Activated CD4-positive, alpha-beta T cell treated with anti-CD3 and anti-CD28 coated beads for 36 hours (primary cell): ENCODE measurements around the gene COPG2. TPM values are rescaled to one million over a fixed set of nuclear protein-coding genes. Genes with fewer than 3 reads are reported as not detected.
"Not testable (repeated sequence)": the region's sequence is repeated elsewhere in the genome, so short reads cannot be mapped to it uniquely, and the experiment has no call there.

Experiments
- ATAC-seq: fragments of 200-7000 bp; cut with Tn5 transposase; one replicate; pipeline ENCODE4 v1.10.0; 2021; ENCODE audit warnings: mild to moderate bottlenecking, moderate library complexity
- CTCF ChIA-PET: fragments of 350-600 bp; sonication (Branson Sonifier 250); formaldehyde crosslinking; loops from one replicate; lab custom pipeline; 2021; ENCODE audit warnings: antibody characterized with exemption; lab: Charles Lee
- POLR2A ChIA-PET: fragments of 350-600 bp; sonication (Branson Sonifier 250); formaldehyde crosslinking; loops from one replicate; lab custom pipeline; 2021; ENCODE audit warnings: antibody characterized with exemption, inconsistent platforms; lab: Charles Lee
- DNase-seq: peaks from one replicate; pipeline ENCODE4 v3.0.0-alpha.2; 2020
- H3K27ac Mint-ChIP-seq: one replicate; pipeline ENCODE4 v1.8.0; 2021; ENCODE audit warnings: mixed read lengths
- H3K27me3 Mint-ChIP-seq: one replicate; pipeline ENCODE4 v1.8.0; 2021; ENCODE audit warnings: mixed read lengths
- H3K36me3 Mint-ChIP-seq: one replicate; pipeline ENCODE4 v1.8.0; 2021; ENCODE audit warnings: low read depth, mixed read lengths
- H3K4me1 Mint-ChIP-seq: one replicate; pipeline ENCODE4 v1.8.0; 2021; ENCODE audit warnings: mixed read lengths
- H3K4me3 Mint-ChIP-seq: one replicate; pipeline ENCODE4 v1.8.0; 2021; ENCODE audit warnings: mild to moderate bottlenecking, moderate library complexity, mixed read lengths
- H3K9me3 Mint-ChIP-seq: one replicate; pipeline ENCODE4 v1.8.0; 2021; ENCODE audit warnings: low read depth, mixed read lengths
- intact Hi-C, 2 experiments: fragments of 100-400 bp; cut with DNase I in 1 of 2; cut with micrococcal nuclease in 1 of 2; formaldehyde crosslinking; loops; one replicate each; pipeline versions ENCODE4 v1.14.2 to v1.15.1; 2022 to 2024; cut with DNase I, micrococcal nuclease
- total RNA-seq, 2 experiments: library from RNA; stranded (reverse); gene quantifications; one replicate each; pipeline ENCODE4 v1.2.3, GENCODE V29; 2021

Gene COPG2
- 10 to 100 TPM; 23.5 to 25.9 TPM for total RNA-seq

DNA sequence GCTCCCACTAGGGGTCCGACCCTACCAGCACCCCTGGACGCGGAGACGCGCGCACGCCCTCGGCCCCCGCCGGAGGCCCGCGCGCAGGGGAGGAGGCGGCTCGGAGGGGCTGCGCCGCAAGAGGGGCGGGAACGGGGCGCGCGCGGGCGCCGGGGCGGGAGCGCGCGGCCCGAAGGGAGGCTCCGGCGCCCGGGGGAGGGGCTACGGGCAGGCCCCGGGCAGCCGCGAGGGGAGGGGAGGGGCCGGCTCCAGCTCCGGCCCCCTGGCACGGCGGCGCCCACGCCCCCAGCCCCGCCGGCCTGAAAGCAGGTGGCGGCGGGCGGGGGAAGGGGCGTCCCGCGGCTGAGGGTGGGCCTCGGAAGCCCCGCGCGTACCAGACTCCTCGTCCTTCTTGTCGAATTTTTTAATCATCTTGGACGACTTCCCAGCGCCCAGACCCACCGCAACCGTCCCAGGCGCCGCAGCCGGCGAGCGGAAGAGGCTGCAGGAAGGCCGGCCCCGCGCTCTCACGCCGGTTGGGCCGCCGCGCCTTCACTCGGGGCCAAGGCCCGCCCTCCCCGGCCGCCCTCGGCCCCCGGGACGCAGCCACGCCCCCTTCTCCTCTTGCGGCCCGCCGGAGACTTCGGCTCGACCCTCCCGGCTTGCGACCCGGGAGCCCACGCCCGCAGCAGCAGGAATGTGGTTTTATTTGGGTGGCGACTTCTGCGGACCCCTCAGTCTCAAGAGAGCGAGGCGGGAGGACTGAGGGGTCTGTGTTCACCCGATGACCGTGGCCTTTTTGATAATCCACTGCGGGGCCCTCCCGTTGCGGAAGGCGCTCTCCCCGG is at the start of gene COPG2:
Gene COPG2, minus strand, starts transcription at position 491 of the 827 bp plus-strand sequence. Its CDS starts 80 bp downstream, at position 411.
- H3K4me1 Mint-ChIP-seq: peaks cover 16% of the 10 kb centered on the region
- peak within 1 kb of the TSS; percentile 81 for H3K4me3 Mint-ChIP-seq
- H3K27me3 Mint-ChIP-seq: peaks cover 5% of the 10 kb centered on the region
- ATAC-seq (peak; percentile 97), DNase-seq (peak; percentile 86)
- no peaks in the 10 kb centered on the region for H3K9me3 Mint-ChIP-seq
- POLR2A ChIA-PET: no interaction called here
- CTCF ChIA-PET: interaction anchor here (1.0 kb wide), 1 partner anchor 463 kb away, joined by 3 read pairs; the partner anchor contains the start of gene TMEM209
- peak within 1 kb of the TSS; percentile 70 for H3K27ac Mint-ChIP-seq
- H3K36me3 Mint-ChIP-seq: peaks cover 5% of the 10 kb centered on the region
- intact Hi-C loops: loop anchor here in 1 of 2 experiments (1.0 to 10.0 kb wide), 7 partner anchors 19 to 714 kb away; partner anchors contain the start of genes KLF14, KLHDC10, TMEM209 and UBE2H

DNA sequence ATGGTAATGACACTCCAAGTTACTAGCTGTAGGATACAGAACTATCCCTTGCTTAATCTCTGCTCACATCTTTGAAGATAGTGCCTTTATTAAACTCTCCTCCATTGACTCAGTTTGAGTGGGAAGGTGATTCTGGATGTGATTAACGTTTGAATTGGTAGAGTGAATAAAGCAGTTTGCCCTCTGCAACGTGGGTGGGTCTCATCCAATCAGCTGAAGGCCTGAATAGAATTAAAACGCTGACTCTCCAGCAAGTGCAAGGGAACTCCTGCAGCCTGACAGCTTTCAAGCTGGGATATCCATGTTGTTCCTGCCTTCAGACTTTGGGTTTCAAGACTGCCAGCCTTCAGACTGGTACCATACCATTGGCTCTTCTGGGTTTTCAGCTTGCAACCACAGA is 43.9 kb upstream of the COPG2 start:
- H3K4me3 Mint-ChIP-seq: no peak overlapping the region
- H3K4me1 Mint-ChIP-seq: no peaks in the 10 kb centered on the region
- ChIA-PET POLR2A (no interaction called here), CTCF (interaction anchor here (0.7 kb wide), 1 partner anchor 345 kb away, joined by 3 read pairs; no protein-coding TSS in a partner anchor)
- no peaks in the 10 kb centered on the region for H3K36me3 Mint-ChIP-seq
- ATAC-seq (no peak), DNase-seq (no peak)
- intact Hi-C loops: no loop called here
- no peak overlapping the region for H3K27ac Mint-ChIP-seq
- H3K27me3 Mint-ChIP-seq: peaks cover 21% of the 10 kb centered on the region
- H3K9me3 Mint-ChIP-seq: no peaks in the 10 kb centered on the region

- Mint-ChIP-seq H3K27ac (no peak overlapping the region), H3K4me3 (no peak overlapping the region), H3K4me1 (no peaks in the 10 kb centered on the region), H3K27me3 (peaks cover 31% of the 10 kb centered on the region), H3K9me3 (peaks cover 6% of the 10 kb centered on the region), H3K36me3 (no peaks in the 10 kb centered on the region)
- DNase-seq (no peak), ATAC-seq (no peak)
- ChIA-PET POLR2A (no interaction called here), CTCF (no interaction called here)
- intact Hi-C loops: no loop called here
Observed at GRCh38 chr7:130708766-130709165, 40.2 kb upstream of the COPG2 start.

GRCh38 chr7:130708001-130708400 is 39.5 kb upstream of the COPG2 start:
- ChIA-PET CTCF (no interaction called here), POLR2A (interaction anchor here (0.7 kb wide), 1 partner anchor 196 kb away, joined by 3 read pairs; no protein-coding TSS in a partner anchor)
- no peak for DNase-seq
- intact Hi-C loops: no loop called here
- ATAC-seq: no peak
- Mint-ChIP-seq H3K4me3 (no peak overlapping the region), H3K36me3 (no peaks in the 10 kb centered on the region), H3K9me3 (peaks cover 6% of the 10 kb centered on the region), H3K27me3 (peaks cover 32% of the 10 kb centered on the region), H3K4me1 (no peaks in the 10 kb centered on the region), H3K27ac (no peak overlapping the region)

DNA sequence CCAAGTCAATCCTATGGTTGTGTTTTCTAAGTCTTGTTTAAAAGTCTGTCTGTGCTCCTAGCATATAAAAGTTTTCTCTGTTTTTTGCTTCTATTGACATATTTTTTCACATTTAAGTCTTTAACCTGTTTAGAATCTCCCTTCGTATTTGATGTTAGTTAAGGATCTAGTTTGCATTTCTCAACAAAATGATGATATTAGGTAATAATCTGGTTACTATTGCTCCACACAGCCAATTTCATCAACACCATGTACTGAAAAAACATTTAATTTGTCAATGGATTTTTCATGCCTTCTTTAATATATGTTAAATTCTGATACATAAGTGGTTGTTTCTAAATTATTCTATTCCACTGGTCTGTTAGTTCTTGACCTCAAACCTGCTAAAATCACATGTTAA is 35.3 kb upstream of the COPG2 start:
- Mint-ChIP-seq H3K36me3 (no peaks in the 10 kb centered on the region), H3K27me3 (peaks cover 34% of the 10 kb centered on the region), H3K9me3 (peaks cover 6% of the 10 kb centered on the region), H3K27ac (no peak overlapping the region), H3K4me1 (no peaks in the 10 kb centered on the region), H3K4me3 (no peak overlapping the region)
- ATAC-seq (no peak), DNase-seq (no peak)
- ChIA-PET CTCF (no interaction called here), POLR2A (no interaction called here)
- intact Hi-C loops: no loop called here

GRCh38 chr7:130701650-130702049 is 33.1 kb upstream of the COPG2 start:
- DNase-seq (no peak), ATAC-seq (no peak)
- H3K4me3 Mint-ChIP-seq: no peak overlapping the region
- peaks cover 23% of the 10 kb centered on the region for H3K27me3 Mint-ChIP-seq
- H3K36me3 Mint-ChIP-seq: no peaks in the 10 kb centered on the region
- ChIA-PET POLR2A (no interaction called here), CTCF (no interaction called here)
- no peaks in the 10 kb centered on the region for H3K4me1 Mint-ChIP-seq
- H3K9me3 Mint-ChIP-seq: peaks cover 6% of the 10 kb centered on the region
- intact Hi-C loops: no loop called here
- no peak overlapping the region for H3K27ac Mint-ChIP-seq

DNA sequence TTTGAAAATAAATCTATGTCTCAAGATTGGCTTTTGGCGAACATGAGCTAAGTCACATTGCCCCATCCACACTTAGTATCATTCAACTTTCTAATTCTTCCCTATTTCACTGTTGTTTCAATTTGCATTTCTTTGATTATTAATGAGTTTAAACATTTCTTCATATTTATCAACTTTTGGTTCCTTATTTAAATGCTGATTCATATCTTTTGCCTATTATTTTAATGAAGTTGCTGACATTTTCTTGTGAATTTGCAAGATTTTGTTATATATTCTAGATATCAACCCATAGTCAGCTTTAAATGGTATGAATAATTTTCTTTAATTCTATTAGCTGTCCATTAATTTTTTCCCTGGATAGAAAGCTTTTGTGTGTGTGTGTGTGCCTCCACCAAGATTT is 32.2 kb upstream of the COPG2 start:
- H3K36me3 Mint-ChIP-seq: no peaks in the 10 kb centered on the region
- ChIA-PET CTCF (interaction anchor here (0.7 kb wide), 1 partner anchor 199 kb away, joined by 3 read pairs; no protein-coding TSS in a partner anchor), POLR2A (no interaction called here)
- H3K4me3 Mint-ChIP-seq: no peak overlapping the region
- intact Hi-C loops: no loop called here
- peaks cover 16% of the 10 kb centered on the region for H3K27me3 Mint-ChIP-seq
- H3K4me1 Mint-ChIP-seq: no peaks in the 10 kb centered on the region
- H3K9me3 Mint-ChIP-seq: peaks cover 2% of the 10 kb centered on the region
- ATAC-seq (no peak), DNase-seq (no peak)
- no peak overlapping the region for H3K27ac Mint-ChIP-seq

- Mint-ChIP-seq H3K27me3 (peaks cover 14% of the 10 kb centered on the region), H3K36me3 (no peaks in the 10 kb centered on the region), H3K4me1 (no peaks in the 10 kb centered on the region), H3K9me3 (peaks cover 2% of the 10 kb centered on the region), H3K4me3 (no peak overlapping the region), H3K27ac (no peak overlapping the region)
- ChIA-PET POLR2A (no interaction called here), CTCF (no interaction called here)
- DNase-seq (no peak), ATAC-seq (no peak)
- intact Hi-C loops: no loop called here
Observed at GRCh38 chr7:130699686-130700085, 31.1 kb upstream of the COPG2 start.

GRCh38 chr7:130697820-130698219 is 29.3 kb upstream of the COPG2 start:
- intact Hi-C loops: no loop called here
- ATAC-seq: no peak
- H3K27me3 Mint-ChIP-seq: peaks cover 10% of the 10 kb centered on the region
- ChIA-PET POLR2A (no interaction called here), CTCF (no interaction called here)
- no peaks in the 10 kb centered on the region for H3K36me3 Mint-ChIP-seq
- DNase-seq: no peak
- no peaks in the 10 kb centered on the region for H3K4me1 Mint-ChIP-seq
- no peak overlapping the region for H3K27ac Mint-ChIP-seq
- H3K4me3 Mint-ChIP-seq: no peak overlapping the region
- H3K9me3 Mint-ChIP-seq: no peaks in the 10 kb centered on the region

DNA sequence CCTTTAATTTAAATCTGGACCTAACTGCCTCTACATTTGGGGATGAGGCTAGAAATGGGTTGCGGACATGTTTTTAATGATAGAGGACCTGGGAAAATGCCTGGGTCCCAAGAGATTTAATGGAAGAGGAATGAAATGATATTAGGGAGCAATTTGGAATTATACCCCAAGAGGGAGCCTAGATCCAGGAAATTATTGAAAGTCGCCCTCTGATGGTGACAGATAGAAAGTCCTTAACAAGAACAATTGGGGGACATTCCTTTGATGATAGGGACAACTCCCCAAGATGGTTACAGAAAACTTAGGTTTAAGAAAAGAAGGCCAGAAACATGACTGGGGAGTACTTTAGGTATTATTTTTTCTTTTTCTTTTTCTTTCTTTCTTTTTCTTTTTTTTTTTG is 27.3 kb upstream of the COPG2 start:
- H3K4me3 Mint-ChIP-seq: no peak overlapping the region
- DNase-seq (no peak), ATAC-seq (no peak)
- no peaks in the 10 kb centered on the region for H3K36me3 Mint-ChIP-seq
- ChIA-PET POLR2A (no interaction called here), CTCF (no interaction called here)
- no peaks in the 10 kb centered on the region for H3K4me1 Mint-ChIP-seq
- intact Hi-C loops: loop anchor here in 1 of 2 experiments (2.0 kb wide), 1 partner anchor 453 kb away; no protein-coding TSS in a partner anchor
- peaks cover 4% of the 10 kb centered on the region for H3K27me3 Mint-ChIP-seq
- H3K9me3 Mint-ChIP-seq: peaks cover 2% of the 10 kb centered on the region
- no peak overlapping the region for H3K27ac Mint-ChIP-seq

GRCh38 chr7:130692396-130692795 is 23.8 kb upstream of the COPG2 start:
- intact Hi-C loops, H3K4me3 Mint-ChIP-seq, H3K27ac Mint-ChIP-seq, POLR2A ChIA-PET, ATAC-seq, H3K9me3 Mint-ChIP-seq, H3K27me3 Mint-ChIP-seq, H3K4me1 Mint-ChIP-seq, H3K36me3 Mint-ChIP-seq, CTCF ChIA-PET, DNase-seq: not testable (repeated sequence)

GRCh38 chr7:130689683-130690082 is 21.1 kb upstream of the COPG2 start:
- no peaks in the 10 kb centered on the region for H3K27me3 Mint-ChIP-seq
- no peak overlapping the region for H3K27ac Mint-ChIP-seq
- peaks cover 8% of the 10 kb centered on the region for H3K9me3 Mint-ChIP-seq
- no peak overlapping the region for H3K4me3 Mint-ChIP-seq
- intact Hi-C loops: no loop called here
- ATAC-seq: no peak
- no peaks in the 10 kb centered on the region for H3K4me1 Mint-ChIP-seq
- peaks cover 2% of the 10 kb centered on the region for H3K36me3 Mint-ChIP-seq
- no peak for DNase-seq
- POLR2A ChIA-PET: no interaction called here
- CTCF ChIA-PET: no interaction called here
